ENCODE measurements around the gene ZNF354B.
A peak's percentile ranks its signal among the peaks of the same experiment; 100 is the strongest.

Gene ZNF354B

DNA sequence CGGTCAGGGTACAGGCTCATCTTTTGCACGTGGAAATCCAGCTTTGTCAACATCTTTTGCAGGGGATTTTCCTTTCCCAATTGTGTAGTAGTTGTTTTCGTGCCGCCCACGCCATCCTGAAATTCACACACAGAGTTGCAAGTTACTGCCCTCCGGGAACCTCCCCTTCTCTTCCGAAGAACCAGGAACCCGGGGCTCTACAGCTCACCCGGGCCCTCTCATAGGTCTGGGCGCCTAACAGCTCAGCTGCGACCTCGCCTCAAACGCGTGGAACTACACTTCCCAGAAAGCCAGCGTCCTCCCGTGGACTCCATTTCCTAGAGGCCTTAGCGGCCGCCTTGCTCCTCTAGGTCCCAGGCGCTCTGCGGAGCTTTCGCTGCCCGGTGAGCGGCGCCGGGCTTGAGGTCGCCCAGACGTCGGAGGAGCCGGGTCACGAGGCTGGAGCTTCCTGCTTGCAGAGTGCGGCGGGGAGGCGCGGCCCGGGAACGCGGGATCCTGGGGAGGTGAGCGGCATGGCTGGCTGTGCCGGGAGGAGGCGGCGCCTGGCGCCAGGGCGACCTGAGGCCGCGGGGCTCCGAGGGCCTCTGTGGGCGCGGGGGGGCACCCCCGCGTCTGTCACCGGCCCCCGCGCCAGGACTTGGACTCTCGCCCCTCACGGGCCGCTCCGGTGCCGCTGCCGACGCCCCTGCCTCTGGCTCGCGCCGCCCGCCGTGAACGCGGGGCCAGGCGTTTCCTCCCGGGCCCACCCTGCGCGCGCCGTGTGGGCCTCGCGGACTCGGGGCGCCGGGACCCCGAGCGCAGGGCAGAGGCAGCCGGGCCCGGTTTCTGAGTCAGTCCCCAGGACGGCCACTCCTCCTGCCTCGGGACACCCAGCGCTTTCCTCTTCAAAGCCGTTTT lies at the start of gene ZNF354B:
Gene ZNF354B (plus strand): TSS at position 329 of the 897 bp plus-strand sequence. CDS start 1,095 bp downstream, outside the sequence.
- peak within 1 kb of the TSS; percentile 53; the same call in 1 of the 2 replicates for H3K27ac ChIP-seq (ENCODE audit: low read depth, low read length)
- H3K27me3 ChIP-seq (ENCODE audit: insufficient read depth, low read length): no peaks in the 10 kb centered on the region
- H3K4me1 ChIP-seq (ENCODE audit: control insufficient read depth, insufficient read depth, low read length, unreplicated experiment): peaks cover 5% of the 10 kb centered on the region
- H3K79me2 ChIP-seq (ENCODE audit: control insufficient read depth, insufficient read depth, low read length, unreplicated experiment): peaks cover 26% of the 10 kb centered on the region
- peak within 1 kb of the TSS; percentile 84 for H3K4me3 ChIP-seq (ENCODE audit: low read depth, low read length)
- peak within 1 kb of the TSS; percentile 47 for H2AFZ ChIP-seq (ENCODE audit: low read length, unreplicated experiment)
- H3K36me3 ChIP-seq (ENCODE audit: insufficient read depth, low read length): peaks cover 10% of the 10 kb centered on the region; the same call in 1 of the 2 replicates

GRCh38 chr5:178817506-178817905 lies 42.2 kb upstream of the ZNF354B start:
- no peak overlapping the region for H3K4me3 ChIP-seq (ENCODE audit: low read depth, low read length)
- no peaks in the 10 kb centered on the region for H3K36me3 ChIP-seq (ENCODE audit: insufficient read depth, low read length)
- no peak overlapping the region for H3K27ac ChIP-seq (ENCODE audit: low read depth, low read length)
- H3K27me3 ChIP-seq (ENCODE audit: insufficient read depth, low read length): peaks cover 76% of the 10 kb centered on the region
- H3K4me1 ChIP-seq (ENCODE audit: control insufficient read depth, insufficient read depth, low read length, unreplicated experiment): no peaks in the 10 kb centered on the region
- no peaks in the 10 kb centered on the region for H3K79me2 ChIP-seq (ENCODE audit: control insufficient read depth, insufficient read depth, low read length, unreplicated experiment)
- no peak overlapping the region for H2AFZ ChIP-seq (ENCODE audit: low read length, unreplicated experiment)

GRCh38 chr5:178818094-178818493 lies 41.7 kb upstream of the ZNF354B start:
- Histone ChIP-seq H3K4me1 (ENCODE audit: control insufficient read depth, insufficient read depth, low read length, unreplicated experiment) (no peaks in the 10 kb centered on the region), H2AFZ (ENCODE audit: low read length, unreplicated experiment) (no peak overlapping the region), H3K79me2 (ENCODE audit: control insufficient read depth, insufficient read depth, low read length, unreplicated experiment) (no peaks in the 10 kb centered on the region), H3K27me3 (ENCODE audit: insufficient read depth, low read length) (peaks cover 72% of the 10 kb centered on the region), H3K4me3 (ENCODE audit: low read depth, low read length) (no peak overlapping the region), H3K27ac (ENCODE audit: low read depth, low read length) (no peak overlapping the region), H3K36me3 (ENCODE audit: insufficient read depth, low read length) (no peaks in the 10 kb centered on the region)

DNA sequence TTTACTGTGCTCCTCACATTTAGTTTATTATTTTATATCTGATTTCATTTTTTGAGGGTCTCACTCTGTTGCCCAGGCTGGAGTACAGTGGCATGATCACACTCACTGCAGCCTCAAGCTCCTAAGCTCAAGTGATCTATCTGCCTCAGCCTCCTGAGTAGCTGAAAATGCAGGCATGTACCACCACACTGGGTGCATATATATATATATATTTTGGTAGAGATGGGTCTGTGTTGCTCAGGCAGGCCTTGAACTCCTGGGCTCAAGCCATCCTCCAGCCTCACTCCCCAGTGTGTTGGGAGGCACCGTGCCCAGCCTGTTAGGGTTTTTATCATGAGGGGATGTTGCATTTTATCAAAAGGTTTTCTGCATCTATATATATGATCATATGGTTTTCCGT lies 39.8 kb upstream of the ZNF354B start:
- Histone ChIP-seq H3K4me3 (ENCODE audit: low read depth, low read length) (no peak overlapping the region), H3K36me3 (ENCODE audit: insufficient read depth, low read length) (no peaks in the 10 kb centered on the region), H2AFZ (ENCODE audit: low read length, unreplicated experiment) (no peak overlapping the region), H3K27ac (ENCODE audit: low read depth, low read length) (no peak overlapping the region), H3K4me1 (ENCODE audit: control insufficient read depth, insufficient read depth, low read length, unreplicated experiment) (no peaks in the 10 kb centered on the region), H3K27me3 (ENCODE audit: insufficient read depth, low read length) (peaks cover 56% of the 10 kb centered on the region), H3K79me2 (ENCODE audit: control insufficient read depth, insufficient read depth, low read length, unreplicated experiment) (no peaks in the 10 kb centered on the region)

- no peak overlapping the region for H3K4me3 ChIP-seq (ENCODE audit: low read depth, low read length)
- H3K27ac ChIP-seq (ENCODE audit: low read depth, low read length): no peak overlapping the region
These were observed 34.3 kb upstream of the ZNF354B start for GRCh38 chr5:178825444-178825843.

DNA sequence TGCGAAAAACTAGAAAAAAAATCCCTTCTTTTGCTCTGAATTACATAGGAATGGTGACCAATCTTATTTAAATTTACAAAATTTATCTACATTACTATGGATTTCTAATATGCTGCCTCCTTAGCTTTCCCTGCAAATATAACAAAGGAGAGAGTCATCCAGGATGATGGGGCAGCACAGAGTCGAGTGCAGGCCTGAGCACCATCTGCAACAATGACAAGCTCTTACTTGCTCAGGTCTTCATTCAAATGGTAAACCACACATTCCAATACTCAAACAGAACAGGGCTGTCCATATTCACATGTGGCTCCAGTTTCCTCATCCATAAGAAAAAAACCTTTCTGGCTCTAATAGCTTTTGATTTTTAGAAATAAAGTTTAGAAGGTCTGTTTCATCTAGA lies 33.5 kb upstream of the ZNF354B start:
- no peak overlapping the region for H3K4me3 ChIP-seq (ENCODE audit: low read depth, low read length)
- no peak overlapping the region for H3K27ac ChIP-seq (ENCODE audit: low read depth, low read length)
- no peaks in the 10 kb centered on the region for H3K79me2 ChIP-seq (ENCODE audit: control insufficient read depth, insufficient read depth, low read length, unreplicated experiment)
- no peak overlapping the region for H2AFZ ChIP-seq (ENCODE audit: low read length, unreplicated experiment)
- no peaks in the 10 kb centered on the region for H3K36me3 ChIP-seq (ENCODE audit: insufficient read depth, low read length)
- H3K4me1 ChIP-seq (ENCODE audit: control insufficient read depth, insufficient read depth, low read length, unreplicated experiment): no peaks in the 10 kb centered on the region
- H3K27me3 ChIP-seq (ENCODE audit: insufficient read depth, low read length): peaks cover 44% of the 10 kb centered on the region

More at GRCh38 chr5:178825444-178825843, 34.3 kb upstream of the ZNF354B start:
- H3K27me3 ChIP-seq (ENCODE audit: insufficient read depth, low read length): peaks cover 48% of the 10 kb centered on the region
- no peaks in the 10 kb centered on the region for H3K36me3 ChIP-seq (ENCODE audit: insufficient read depth, low read length)
- no peaks in the 10 kb centered on the region for H3K79me2 ChIP-seq (ENCODE audit: control insufficient read depth, insufficient read depth, low read length, unreplicated experiment)
- H3K4me1 ChIP-seq (ENCODE audit: control insufficient read depth, insufficient read depth, low read length, unreplicated experiment): no peaks in the 10 kb centered on the region
- no peak overlapping the region for H2AFZ ChIP-seq (ENCODE audit: low read length, unreplicated experiment)

GRCh38 chr5:178827636-178828035 lies 32.1 kb upstream of the ZNF354B start:
- Histone ChIP-seq H2AFZ (ENCODE audit: low read length, unreplicated experiment) (no peak overlapping the region), H3K27me3 (ENCODE audit: insufficient read depth, low read length) (peaks cover 42% of the 10 kb centered on the region), H3K27ac (ENCODE audit: low read depth, low read length) (no peak overlapping the region), H3K4me3 (ENCODE audit: low read depth, low read length) (no peak overlapping the region), H3K36me3 (ENCODE audit: insufficient read depth, low read length) (no peaks in the 10 kb centered on the region), H3K4me1 (ENCODE audit: control insufficient read depth, insufficient read depth, low read length, unreplicated experiment) (no peaks in the 10 kb centered on the region), H3K79me2 (ENCODE audit: control insufficient read depth, insufficient read depth, low read length, unreplicated experiment) (no peaks in the 10 kb centered on the region)

DNA sequence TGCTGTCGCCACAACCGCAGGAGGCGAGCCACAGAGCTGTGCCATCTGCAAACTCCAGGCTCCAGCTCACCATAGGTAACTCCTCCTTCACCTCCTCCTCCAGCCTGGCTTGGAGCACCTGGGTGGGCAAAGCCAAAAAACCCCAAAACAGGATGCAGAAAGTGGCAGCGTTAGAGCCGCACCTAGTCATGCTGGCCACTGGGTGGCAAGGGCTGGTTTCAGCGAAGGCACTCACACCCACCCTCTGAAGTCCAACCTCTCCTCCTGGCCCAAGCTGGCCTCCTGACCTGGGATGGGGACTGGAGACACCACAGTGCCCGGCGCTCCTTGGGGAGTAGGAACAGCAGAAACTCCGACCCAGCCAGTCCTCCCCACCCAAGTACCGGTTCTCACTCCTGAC lies 28.7 kb upstream of the ZNF354B start:
- no peaks in the 10 kb centered on the region for H3K4me1 ChIP-seq (ENCODE audit: control insufficient read depth, insufficient read depth, low read length, unreplicated experiment)
- no peak overlapping the region for H3K4me3 ChIP-seq (ENCODE audit: low read depth, low read length)
- H3K36me3 ChIP-seq (ENCODE audit: insufficient read depth, low read length): no peaks in the 10 kb centered on the region
- H3K79me2 ChIP-seq (ENCODE audit: control insufficient read depth, insufficient read depth, low read length, unreplicated experiment): no peaks in the 10 kb centered on the region
- no peak overlapping the region for H3K27ac ChIP-seq (ENCODE audit: low read depth, low read length)
- peaks cover 37% of the 10 kb centered on the region for H3K27me3 ChIP-seq (ENCODE audit: insufficient read depth, low read length)
- H2AFZ ChIP-seq (ENCODE audit: low read length, unreplicated experiment): no peak overlapping the region

DNA sequence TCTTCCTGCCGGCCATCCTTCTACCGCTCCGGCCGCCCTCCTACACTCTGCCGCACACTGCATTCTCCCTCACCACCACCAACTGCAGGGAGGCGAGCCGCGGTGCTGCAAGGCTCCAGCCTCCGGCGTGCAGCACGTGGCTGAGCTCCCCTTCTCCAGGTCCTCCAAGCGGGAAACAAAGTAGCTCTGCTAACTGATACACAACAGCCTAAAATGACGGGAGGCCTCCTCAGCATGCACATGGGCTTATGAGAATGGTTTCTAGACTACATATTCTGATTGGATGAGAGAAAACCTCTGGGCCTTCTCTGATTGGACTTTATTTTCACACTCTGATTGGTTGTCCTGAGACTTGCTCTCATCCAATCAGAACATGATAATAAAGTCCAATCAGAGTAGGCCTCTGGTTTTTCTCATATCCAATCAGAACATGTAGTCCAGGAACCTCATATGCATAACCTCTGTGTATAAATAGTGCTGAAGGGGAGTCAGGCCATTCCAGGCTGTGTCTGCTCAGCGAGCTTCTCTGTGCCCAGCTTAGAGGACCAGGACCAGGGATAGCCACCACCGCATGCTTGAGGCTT lies 27.0 kb upstream of the ZNF354B start:
- H2AFZ ChIP-seq (ENCODE audit: low read length, unreplicated experiment): no peak overlapping the region
- H3K27me3 ChIP-seq (ENCODE audit: insufficient read depth, low read length): peaks cover 21% of the 10 kb centered on the region
- H3K27ac ChIP-seq (ENCODE audit: low read depth, low read length): no peak overlapping the region
- no peaks in the 10 kb centered on the region for H3K36me3 ChIP-seq (ENCODE audit: insufficient read depth, low read length)
- H3K4me1 ChIP-seq (ENCODE audit: control insufficient read depth, insufficient read depth, low read length, unreplicated experiment): no peaks in the 10 kb centered on the region
- H3K79me2 ChIP-seq (ENCODE audit: control insufficient read depth, insufficient read depth, low read length, unreplicated experiment): no peaks in the 10 kb centered on the region
- H3K4me3 ChIP-seq (ENCODE audit: low read depth, low read length): no peak overlapping the region

DNA sequence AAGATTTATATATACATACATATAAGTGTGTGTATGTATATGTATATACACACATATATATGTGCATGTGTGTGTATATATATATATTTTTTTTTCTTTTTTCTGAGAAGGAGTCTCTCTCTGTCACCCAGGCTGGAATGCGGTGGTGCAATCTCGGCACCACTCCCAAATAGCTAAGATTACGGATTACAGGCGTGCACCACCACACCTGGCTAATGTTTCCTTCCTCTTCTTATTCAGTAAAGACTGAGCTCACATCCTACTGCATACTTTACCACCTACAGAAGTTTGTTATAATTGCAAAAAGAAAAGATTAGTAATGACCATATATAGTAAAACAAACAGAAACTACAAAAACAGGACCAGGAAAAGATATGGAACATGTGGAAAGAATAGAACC lies 23.1 kb upstream of the ZNF354B start:
- Histone ChIP-seq H3K27ac (ENCODE audit: low read depth, low read length) (no peak overlapping the region), H3K27me3 (ENCODE audit: insufficient read depth, low read length) (peaks cover 4% of the 10 kb centered on the region; the same call in 1 of the 2 replicates), H2AFZ (ENCODE audit: low read length, unreplicated experiment) (no peak overlapping the region), H3K36me3 (ENCODE audit: insufficient read depth, low read length) (no peaks in the 10 kb centered on the region), H3K4me3 (ENCODE audit: low read depth, low read length) (no peak overlapping the region), H3K4me1 (ENCODE audit: control insufficient read depth, insufficient read depth, low read length, unreplicated experiment) (no peaks in the 10 kb centered on the region), H3K79me2 (ENCODE audit: control insufficient read depth, insufficient read depth, low read length, unreplicated experiment) (no peaks in the 10 kb centered on the region)
